ENCODE results near the gene TAF1A. TPM values are rescaled to one million over a fixed set of nuclear protein-coding genes. Genes with fewer than 3 reads are reported as not detected.

The TAF1A gene
- total RNA-seq, 1 experiment from 2014 or later, result 12.9 TPM

DNA sequence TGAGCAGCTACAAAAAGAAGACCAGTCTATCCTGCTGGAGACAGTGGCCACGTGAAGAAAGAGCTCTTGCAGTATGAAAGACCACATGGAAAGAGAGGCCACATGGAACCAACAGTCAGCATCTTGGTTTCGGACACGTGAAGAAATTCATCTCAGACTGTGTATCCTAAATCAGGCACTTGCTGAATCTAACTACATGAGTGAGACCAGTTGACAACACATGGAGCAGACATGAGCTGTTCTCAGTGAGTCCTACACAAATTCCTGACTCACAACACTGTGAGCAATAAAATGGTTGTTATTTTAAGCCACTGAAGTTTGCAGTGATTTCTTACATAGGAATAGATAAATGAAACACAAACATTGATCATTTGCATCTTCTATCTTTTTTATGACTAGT lies 2.4 kb upstream of the TAF1A start (continued):
- TF ChIP-seq AR (CRISPR knock-in tag; IDR thresholded peaks at IDR 0.05), result no peak
- TF ChIP-seq, protein P1, sequence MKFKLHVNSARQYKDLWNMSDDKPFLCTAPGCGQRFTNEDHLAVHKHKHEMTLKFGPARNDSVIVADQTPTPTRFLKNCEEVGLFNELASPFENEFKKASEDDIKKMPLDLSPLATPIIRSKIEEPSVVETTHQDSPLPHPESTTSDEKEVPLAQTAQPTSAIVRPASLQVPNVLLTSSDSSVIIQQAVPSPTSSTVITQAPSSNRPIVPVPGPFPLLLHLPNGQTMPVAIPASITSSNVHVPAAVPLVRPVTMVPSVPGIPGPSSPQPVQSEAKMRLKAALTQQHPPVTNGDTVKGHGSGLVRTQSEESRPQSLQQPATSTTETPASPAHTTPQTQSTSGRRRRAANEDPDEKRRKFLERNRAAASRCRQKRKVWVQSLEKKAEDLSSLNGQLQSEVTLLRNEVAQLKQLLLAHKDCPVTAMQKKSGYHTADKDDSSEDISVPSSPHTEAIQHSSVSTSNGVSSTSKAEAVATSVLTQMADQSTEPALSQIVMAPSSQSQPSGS (CRISPR knock-in tag; IDR thresholded peaks at IDR 0.05; ENCODE audit: borderline replicate concordance, low read depth), result no peak
- no peak for TF ChIP-seq GABPB1 (CRISPR knock-in tag; IDR thresholded peaks at IDR 0.05)
- no peak for TF ChIP-seq HMGA2 (CRISPR knock-in tag; IDR thresholded peaks at IDR 0.05)
- TF ChIP-seq, protein P2, sequence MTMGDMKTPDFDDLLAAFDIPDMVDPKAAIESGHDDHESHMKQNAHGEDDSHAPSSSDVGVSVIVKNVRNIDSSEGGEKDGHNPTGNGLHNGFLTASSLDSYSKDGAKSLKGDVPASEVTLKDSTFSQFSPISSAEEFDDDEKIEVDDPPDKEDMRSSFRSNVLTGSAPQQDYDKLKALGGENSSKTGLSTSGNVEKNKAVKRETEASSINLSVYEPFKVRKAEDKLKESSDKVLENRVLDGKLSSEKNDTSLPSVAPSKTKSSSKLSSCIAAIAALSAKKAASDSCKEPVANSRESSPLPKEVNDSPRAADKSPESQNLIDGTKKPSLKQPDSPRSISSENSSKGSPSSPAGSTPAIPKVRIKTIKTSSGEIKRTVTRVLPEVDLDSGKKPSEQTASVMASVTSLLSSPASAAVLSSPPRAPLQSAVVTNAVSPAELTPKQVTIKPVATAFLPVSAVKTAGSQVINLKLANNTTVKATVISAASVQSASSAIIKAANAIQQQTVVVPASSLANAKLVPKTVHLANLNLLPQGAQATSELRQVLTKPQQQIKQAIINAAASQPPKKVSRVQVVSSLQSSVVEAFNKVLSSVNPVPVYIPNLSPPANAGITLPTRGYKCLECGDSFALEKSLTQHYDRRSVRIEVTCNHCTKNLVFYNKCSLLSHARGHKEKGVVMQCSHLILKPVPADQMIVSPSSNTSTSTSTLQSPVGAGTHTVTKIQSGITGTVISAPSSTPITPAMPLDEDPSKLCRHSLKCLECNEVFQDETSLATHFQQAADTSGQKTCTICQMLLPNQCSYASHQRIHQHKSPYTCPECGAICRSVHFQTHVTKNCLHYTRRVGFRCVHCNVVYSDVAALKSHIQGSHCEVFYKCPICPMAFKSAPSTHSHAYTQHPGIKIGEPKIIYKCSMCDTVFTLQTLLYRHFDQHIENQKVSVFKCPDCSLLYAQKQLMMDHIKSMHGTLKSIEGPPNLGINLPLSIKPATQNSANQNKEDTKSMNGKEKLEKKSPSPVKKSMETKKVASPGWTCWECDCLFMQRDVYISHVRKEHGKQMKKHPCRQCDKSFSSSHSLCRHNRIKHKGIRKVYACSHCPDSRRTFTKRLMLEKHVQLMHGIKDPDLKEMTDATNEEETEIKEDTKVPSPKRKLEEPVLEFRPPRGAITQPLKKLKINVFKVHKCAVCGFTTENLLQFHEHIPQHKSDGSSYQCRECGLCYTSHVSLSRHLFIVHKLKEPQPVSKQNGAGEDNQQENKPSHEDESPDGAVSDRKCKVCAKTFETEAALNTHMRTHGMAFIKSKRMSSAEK (CRISPR knock-in tag; IDR thresholded peaks at IDR 0.05; ENCODE audit: borderline replicate concordance), result no peak
- TF ChIP-seq GRHL2 (CRISPR knock-in tag; IDR thresholded peaks at IDR 0.05; ENCODE audit: insufficient replicate concordance, severe bottlenecking), result no peak

DNA sequence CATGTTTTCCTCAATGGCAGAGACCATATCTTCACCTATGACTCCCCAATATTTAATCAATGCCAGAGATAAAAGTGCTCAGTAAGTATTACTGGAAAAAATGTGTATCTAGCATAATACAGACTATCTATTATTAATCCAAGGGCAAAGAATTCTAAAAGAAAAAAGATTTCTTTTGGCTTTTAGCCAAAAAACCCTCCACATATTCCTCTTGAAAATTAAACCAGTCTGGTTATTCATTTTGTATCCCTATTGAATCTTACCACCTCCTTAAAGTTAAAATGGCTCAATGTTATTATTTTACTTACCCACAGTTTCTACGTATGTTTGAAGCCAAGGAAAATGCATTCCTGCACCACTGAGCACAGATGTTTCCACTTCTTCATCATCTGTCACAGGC lies 1.6 kb downstream of the TAF1A start:
- DNase-seq (ENCODE audit: low spot score) (no peak), ATAC-seq (no peak)
- Mint-ChIP-seq H3K27me3 (ENCODE audit: low read depth) (0 out of 2 replicates have a peak, but pooled peaks cover 5% of the 10 kb centered on the region), H3K4me1 (peaks cover 19% of the 10 kb centered on the region), H3K36me3 (peaks cover 32% of the 10 kb centered on the region), H3K4me3 (peak overlapping the region; percentile 32), H3K27ac (no peak overlapping the region), H3K9me3 (no peaks in the 10 kb centered on the region)
- ChIA-PET POLR2A (no interaction called here), CTCF (no interaction called here)
- TF ChIP-seq FOXJ3 (CRISPR knock-in tag; IDR thresholded peaks at IDR 0.05; ENCODE audit: borderline replicate concordance), result no peak
- no peak for TF ChIP-seq ZNF219 (CRISPR knock-in tag; IDR thresholded peaks at IDR 0.05; ENCODE audit: borderline replicate concordance)
- TF ChIP-seq NFE2L1 (CRISPR knock-in tag; IDR thresholded peaks at IDR 0.05), result no peak
- no peak for TF ChIP-seq CDX4 (CRISPR knock-in tag; IDR thresholded peaks at IDR 0.05; ENCODE audit: borderline replicate concordance)
- TF ChIP-seq CBFB (CRISPR knock-in tag; IDR thresholded peaks at IDR 0.05; ENCODE audit: low read depth), result no peak
- no peak for TF ChIP-seq FOXK1 (CRISPR knock-in tag; IDR thresholded peaks at IDR 0.05)
- TF ChIP-seq, protein P3, sequence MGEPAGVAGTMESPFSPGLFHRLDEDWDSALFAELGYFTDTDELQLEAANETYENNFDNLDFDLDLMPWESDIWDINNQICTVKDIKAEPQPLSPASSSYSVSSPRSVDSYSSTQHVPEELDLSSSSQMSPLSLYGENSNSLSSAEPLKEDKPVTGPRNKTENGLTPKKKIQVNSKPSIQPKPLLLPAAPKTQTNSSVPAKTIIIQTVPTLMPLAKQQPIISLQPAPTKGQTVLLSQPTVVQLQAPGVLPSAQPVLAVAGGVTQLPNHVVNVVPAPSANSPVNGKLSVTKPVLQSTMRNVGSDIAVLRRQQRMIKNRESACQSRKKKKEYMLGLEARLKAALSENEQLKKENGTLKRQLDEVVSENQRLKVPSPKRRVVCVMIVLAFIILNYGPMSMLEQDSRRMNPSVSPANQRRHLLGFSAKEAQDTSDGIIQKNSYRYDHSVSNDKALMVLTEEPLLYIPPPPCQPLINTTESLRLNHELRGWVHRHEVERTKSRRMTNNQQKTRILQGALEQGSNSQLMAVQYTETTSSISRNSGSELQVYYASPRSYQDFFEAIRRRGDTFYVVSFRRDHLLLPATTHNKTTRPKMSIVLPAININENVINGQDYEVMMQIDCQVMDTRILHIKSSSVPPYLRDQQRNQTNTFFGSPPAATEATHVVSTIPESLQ (CRISPR knock-in tag; IDR thresholded peaks at IDR 0.05), result no peak
- TF ChIP-seq NR3C1 (CRISPR knock-in tag; conservative IDR thresholded peaks at IDR 0.05; ENCODE audit: low read depth), result no peak
- no peak for TF ChIP-seq JUN (CRISPR knock-in tag; IDR thresholded peaks at IDR 0.05)
- TF ChIP-seq, protein P4, sequence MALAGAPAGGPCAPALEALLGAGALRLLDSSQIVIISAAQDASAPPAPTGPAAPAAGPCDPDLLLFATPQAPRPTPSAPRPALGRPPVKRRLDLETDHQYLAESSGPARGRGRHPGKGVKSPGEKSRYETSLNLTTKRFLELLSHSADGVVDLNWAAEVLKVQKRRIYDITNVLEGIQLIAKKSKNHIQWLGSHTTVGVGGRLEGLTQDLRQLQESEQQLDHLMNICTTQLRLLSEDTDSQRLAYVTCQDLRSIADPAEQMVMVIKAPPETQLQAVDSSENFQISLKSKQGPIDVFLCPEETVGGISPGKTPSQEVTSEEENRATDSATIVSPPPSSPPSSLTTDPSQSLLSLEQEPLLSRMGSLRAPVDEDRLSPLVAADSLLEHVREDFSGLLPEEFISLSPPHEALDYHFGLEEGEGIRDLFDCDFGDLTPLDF (CRISPR knock-in tag; IDR thresholded peaks at IDR 0.05), result no peak
- no peak for TF ChIP-seq MXD4 (CRISPR knock-in tag; IDR thresholded peaks at IDR 0.05; ENCODE audit: borderline replicate concordance)
- TF ChIP-seq ELF4 (CRISPR knock-in tag; IDR thresholded peaks at IDR 0.05; ENCODE audit: low read depth), result no peak
- TF ChIP-seq, protein P5, sequence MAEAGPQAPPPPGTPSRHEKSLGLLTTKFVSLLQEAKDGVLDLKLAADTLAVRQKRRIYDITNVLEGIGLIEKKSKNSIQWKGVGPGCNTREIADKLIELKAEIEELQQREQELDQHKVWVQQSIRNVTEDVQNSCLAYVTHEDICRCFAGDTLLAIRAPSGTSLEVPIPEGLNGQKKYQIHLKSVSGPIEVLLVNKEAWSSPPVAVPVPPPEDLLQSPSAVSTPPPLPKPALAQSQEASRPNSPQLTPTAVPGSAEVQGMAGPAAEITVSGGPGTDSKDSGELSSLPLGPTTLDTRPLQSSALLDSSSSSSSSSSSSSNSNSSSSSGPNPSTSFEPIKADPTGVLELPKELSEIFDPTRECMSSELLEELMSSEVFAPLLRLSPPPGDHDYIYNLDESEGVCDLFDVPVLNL (CRISPR knock-in tag; IDR thresholded peaks at IDR 0.05; ENCODE audit: borderline replicate concordance, low read depth), result no peak
- TF ChIP-seq TEAD4 (CRISPR knock-in tag; IDR thresholded peaks at IDR 0.05), result no peak
- TF ChIP-seq, protein P6, sequence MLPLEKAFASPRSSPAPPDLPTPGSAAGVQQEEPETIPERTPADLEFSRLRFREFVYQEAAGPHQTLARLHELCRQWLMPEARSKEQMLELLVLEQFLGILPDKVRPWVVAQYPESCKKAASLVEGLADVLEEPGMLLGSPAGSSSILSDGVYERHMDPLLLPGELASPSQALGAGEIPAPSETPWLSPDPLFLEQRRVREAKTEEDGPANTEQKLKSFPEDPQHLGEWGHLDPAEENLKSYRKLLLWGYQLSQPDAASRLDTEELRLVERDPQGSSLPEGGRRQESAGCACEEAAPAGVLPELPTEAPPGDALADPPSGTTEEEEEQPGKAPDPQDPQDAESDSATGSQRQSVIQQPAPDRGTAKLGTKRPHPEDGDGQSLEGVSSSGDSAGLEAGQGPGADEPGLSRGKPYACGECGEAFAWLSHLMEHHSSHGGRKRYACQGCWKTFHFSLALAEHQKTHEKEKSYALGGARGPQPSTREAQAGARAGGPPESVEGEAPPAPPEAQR (CRISPR knock-in tag; IDR thresholded peaks at IDR 0.05), result no peak
- no peak for TF ChIP-seq JAZF1 (CRISPR knock-in tag; IDR thresholded peaks at IDR 0.05)

Measured in WTC11 (cell line).